K562 (cell line): ENCODE data around the gene TSEN34. TPM values are rescaled to one million over a fixed set of nuclear protein-coding genes. Genes with fewer than 3 reads are reported as not detected.

ENCODE experiments used
- EP300 ChIP-seq: IDR thresholded peaks from 2 replicates; pipeline ENCODE4 v1.6.1; 2012; ENCODE audit warnings: low read length, improper control_type of control experiment
- MTF1 ChIP-seq: fragments of 250-450 bp; sonication (Bioruptor Pico); IDR thresholded peaks from 2 replicates; pipeline ENCODE4 v1.9.0; 2021; ENCODE audit warnings: moderate library complexity, mild to moderate bottlenecking, inconsistent platforms, borderline replicate concordance
- NR2C2 ChIP-seq, 2 experiments: fragments of 200-800 bp in 1 of 2; sonication (Bioruptor generic) in 1 of 2; sonication (generic) in 1 of 2; formaldehyde crosslinking in 1 of 2; IDR thresholded peaks; 2 replicates each; pipeline versions ENCODE4 v1.6.1 to v1.8.0; 2016 to 2022; ENCODE audit warnings: mild to moderate bottlenecking in 1 of 2, missing compliant biosample characterization in 1 of 2, missing genetic modification characterization in 1 of 2, missing genetic modification reagents in 1 of 2
- RCOR1 ChIP-seq, 2 experiments: IDR thresholded peaks; 2 replicates each; pipeline ENCODE4 v1.6.1; 2012; ENCODE audit warnings: low read depth in 2 of 2, low read length in 2 of 2, borderline replicate concordance in 1 of 2, improper control_type of control experiment in 1 of 2
- RFX5 ChIP-seq: IDR thresholded peaks from 2 replicates; pipeline ENCODE4 v1.6.1; 2011; ENCODE audit warnings: low read depth, mild to moderate bottlenecking, improper control_type of control experiment, low read length
- SMARCA4 ChIP-seq: fragments of 450-650 bp; IDR thresholded peaks from 2 replicates; pipeline ENCODE4 v1.6.1; 2016
- TGIF2 ChIP-seq: sonication (generic); formaldehyde crosslinking; IDR thresholded peaks from 2 replicates; pipeline ENCODE4 v1.8.1; 2022; ENCODE audit warnings: mild to moderate bottlenecking, missing genetic modification reagents, moderate library complexity
- TSHZ1 ChIP-seq: fragments of 250-450 bp; sonication (Bioruptor Pico); IDR thresholded peaks from 2 replicates; pipeline ENCODE4 v1.4.0; 2020; ENCODE audit warnings: mild to moderate bottlenecking, moderate library complexity
- YBX1 ChIP-seq: fragments of 450-650 bp; IDR thresholded peaks from 2 replicates; pipeline ENCODE4 v1.7.1; 2016; ENCODE audit warnings: mild to moderate bottlenecking
- ZBTB1 ChIP-seq: sonication (generic); formaldehyde crosslinking; IDR thresholded peaks from 2 replicates; pipeline ENCODE4 v1.8.1; 2023; ENCODE audit warnings: missing genetic modification reagents, low read depth, mild to moderate bottlenecking, borderline replicate concordance
- polyA plus RNA-seq, 8 experiments: library from polyadenylated mRNA; depleted of rRNA in 4 of 8; stranded (reverse) in 5 of 8; unstranded in 3 of 8; fragments of >200 nt; fragmentation: Nextera tagmentation in 2 of 8; fragmentation: Illumina TruSeq in 1 of 8; extraction: Ambion mirVana in 2 of 8; extraction: Trizol in 1 of 8; gene quantifications; 2 replicates each; pipeline versions ENCODE4 v1.2.1 to v1.2.3, GENCODE V29; 2011 to 2014; ENCODE audit warnings: inconsistent platforms in 1 of 8, missing spikeins in 1 of 8
- total RNA-seq, 7 experiments: library from RNA; depleted of rRNA in 6 of 7; stranded (reverse); fragments of >200 nt in 6 of 7; fragmentation: Illumina TruSeq in 2 of 7; extraction: Trizol in 2 of 7; gene quantifications; 2 replicates each; pipeline versions ENCODE4 v1.2.1 to v1.2.3, GENCODE V29; 2011 to 2021; ENCODE audit warnings: low replicate concordance in 1 of 7
- TF ChIP-seq, protein P1 (sequence below): fragments of 150-350 bp; conservative IDR thresholded peaks from 2 replicates; pipeline ENCODE4 v1.6.1; 2014; ENCODE audit warnings: low read length
- TF ChIP-seq, protein P2 (sequence below): sonication (generic); formaldehyde crosslinking; IDR thresholded peaks from 2 replicates; pipeline ENCODE4 v1.5.0; 2020; ENCODE audit warnings: missing genetic modification reagents
- TF ChIP-seq, protein P3 (sequence below), 2 experiments: IDR thresholded peaks; 2 replicates each; pipeline ENCODE4 v1.6.1; 2012; ENCODE audit warnings: improper control_type of control experiment in 2 of 2, low read depth in 2 of 2, low read length in 2 of 2, borderline replicate concordance in 1 of 2
- TF ChIP-seq, protein P4 (sequence below), 2 experiments: fragments of 450-650 bp in 1 of 2; sonication (generic) in 1 of 2; formaldehyde crosslinking in 1 of 2; IDR thresholded peaks in 1 of 2; conservative IDR thresholded peaks in 1 of 2; 2 replicates each; pipeline versions ENCODE4 v1.6.1 to v1.8.1; 2016 to 2023; ENCODE audit warnings: mild to moderate bottlenecking in 2 of 2, moderate library complexity in 2 of 2, inconsistent platforms in 1 of 2, missing genetic modification reagents in 1 of 2

Gene TSEN34
- total and polyA plus RNA-seq, 9 of the 15 experiments (the other 6 are each of a cell fraction or from before 2014, with no cell fraction given) = 3.1 to 57.6 (median 29.5) TPM

GRCh38 chr19:54162241-54162805 lies 28.8 kb upstream of the TSEN34 start (continued):
- TF ChIP-seq TSHZ1 (CRISPR knock-in tag) (no peak), TGIF2 (CRISPR knock-in tag) (no peak), MTF1 (CRISPR knock-in tag) (no peak), NR2C2 (CRISPR knock-in tag; IDR thresholded peaks at IDR 0.05) (no peak), NR2C2 (tag; IDR thresholded peaks at IDR 0.05) (no peak), RFX5 (no peak), RCOR1 (IDR thresholded peaks at IDR 0.05; ENCODE audit: borderline replicate concordance in 1 of 2, low read depth in 2 of 2, low read length in 2 of 2) (no peak), ZBTB1 (no peak), SMARCA4 (no peak), EP300 (no peak), YBX1 (no peak)
- TF ChIP-seq, protein P1, sequence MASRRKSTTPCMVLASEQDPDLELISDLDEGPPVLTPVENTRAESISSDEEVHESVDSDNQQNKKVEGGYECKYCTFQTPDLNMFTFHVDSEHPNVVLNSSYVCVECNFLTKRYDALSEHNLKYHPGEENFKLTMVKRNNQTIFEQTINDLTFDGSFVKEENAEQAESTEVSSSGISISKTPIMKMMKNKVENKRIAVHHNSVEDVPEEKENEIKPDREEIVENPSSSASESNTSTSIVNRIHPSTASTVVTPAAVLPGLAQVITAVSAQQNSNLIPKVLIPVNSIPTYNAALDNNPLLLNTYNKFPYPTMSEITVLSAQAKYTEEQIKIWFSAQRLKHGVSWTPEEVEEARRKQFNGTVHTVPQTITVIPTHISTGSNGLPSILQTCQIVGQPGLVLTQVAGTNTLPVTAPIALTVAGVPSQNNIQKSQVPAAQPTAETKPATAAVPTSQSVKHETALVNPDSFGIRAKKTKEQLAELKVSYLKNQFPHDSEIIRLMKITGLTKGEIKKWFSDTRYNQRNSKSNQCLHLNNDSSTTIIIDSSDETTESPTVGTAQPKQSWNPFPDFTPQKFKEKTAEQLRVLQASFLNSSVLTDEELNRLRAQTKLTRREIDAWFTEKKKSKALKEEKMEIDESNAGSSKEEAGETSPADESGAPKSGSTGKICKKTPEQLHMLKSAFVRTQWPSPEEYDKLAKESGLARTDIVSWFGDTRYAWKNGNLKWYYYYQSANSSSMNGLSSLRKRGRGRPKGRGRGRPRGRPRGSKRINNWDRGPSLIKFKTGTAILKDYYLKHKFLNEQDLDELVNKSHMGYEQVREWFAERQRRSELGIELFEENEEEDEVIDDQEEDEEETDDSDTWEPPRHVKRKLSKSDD = no peak
- TF ChIP-seq, protein P2, sequence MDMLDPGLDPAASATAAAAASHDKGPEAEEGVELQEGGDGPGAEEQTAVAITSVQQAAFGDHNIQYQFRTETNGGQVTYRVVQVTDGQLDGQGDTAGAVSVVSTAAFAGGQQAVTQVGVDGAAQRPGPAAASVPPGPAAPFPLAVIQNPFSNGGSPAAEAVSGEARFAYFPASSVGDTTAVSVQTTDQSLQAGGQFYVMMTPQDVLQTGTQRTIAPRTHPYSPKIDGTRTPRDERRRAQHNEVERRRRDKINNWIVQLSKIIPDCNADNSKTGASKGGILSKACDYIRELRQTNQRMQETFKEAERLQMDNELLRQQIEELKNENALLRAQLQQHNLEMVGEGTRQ (CRISPR knock-in tag) = no peak
- TF ChIP-seq, protein P3, sequence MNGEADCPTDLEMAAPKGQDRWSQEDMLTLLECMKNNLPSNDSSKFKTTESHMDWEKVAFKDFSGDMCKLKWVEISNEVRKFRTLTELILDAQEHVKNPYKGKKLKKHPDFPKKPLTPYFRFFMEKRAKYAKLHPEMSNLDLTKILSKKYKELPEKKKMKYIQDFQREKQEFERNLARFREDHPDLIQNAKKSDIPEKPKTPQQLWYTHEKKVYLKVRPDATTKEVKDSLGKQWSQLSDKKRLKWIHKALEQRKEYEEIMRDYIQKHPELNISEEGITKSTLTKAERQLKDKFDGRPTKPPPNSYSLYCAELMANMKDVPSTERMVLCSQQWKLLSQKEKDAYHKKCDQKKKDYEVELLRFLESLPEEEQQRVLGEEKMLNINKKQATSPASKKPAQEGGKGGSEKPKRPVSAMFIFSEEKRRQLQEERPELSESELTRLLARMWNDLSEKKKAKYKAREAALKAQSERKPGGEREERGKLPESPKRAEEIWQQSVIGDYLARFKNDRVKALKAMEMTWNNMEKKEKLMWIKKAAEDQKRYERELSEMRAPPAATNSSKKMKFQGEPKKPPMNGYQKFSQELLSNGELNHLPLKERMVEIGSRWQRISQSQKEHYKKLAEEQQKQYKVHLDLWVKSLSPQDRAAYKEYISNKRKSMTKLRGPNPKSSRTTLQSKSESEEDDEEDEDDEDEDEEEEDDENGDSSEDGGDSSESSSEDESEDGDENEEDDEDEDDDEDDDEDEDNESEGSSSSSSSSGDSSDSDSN (IDR thresholded peaks at IDR 0.05; ENCODE audit: borderline replicate concordance in 1 of 2, low read depth in 2 of 2, low read length in 2 of 2) = 0 out of 4 replicates have a peak, but pooled peaks of 1 of the 2 experiments have one; percentile 26
- TF ChIP-seq, protein P4, sequence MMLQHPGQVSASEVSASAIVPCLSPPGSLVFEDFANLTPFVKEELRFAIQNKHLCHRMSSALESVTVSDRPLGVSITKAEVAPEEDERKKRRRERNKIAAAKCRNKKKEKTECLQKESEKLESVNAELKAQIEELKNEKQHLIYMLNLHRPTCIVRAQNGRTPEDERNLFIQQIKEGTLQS (IDR thresholded peaks at IDR 0.05) = no peak
- TF ChIP-seq, protein P4 (CRISPR knock-in tag; conservative IDR thresholded peaks at IDR 0.05) = no peak
